GM12865 (cell line): ENCODE results near the gene NOM1.

Experiments used
- DNase-seq: peaks from one replicate; pipeline ENCODE4 v3.0.0; 2010; ENCODE audit warnings: low read depth
- H3K4me3 ChIP-seq: 2 replicates; pipeline ENCODE4 v1.5.1; 2011; ENCODE audit warnings: mild to moderate bottlenecking, low read depth, low read length, control low read depth
- CTCF ChIP-seq: IDR thresholded peaks from 2 replicates; pipeline ENCODE4 v1.5.1; 2011; ENCODE audit warnings: low read length, control low read depth, low read depth, inconsistent platforms; ENCODE audit not compliant: insufficient read depth; ENCODE audit errors: missing control alignments

The NOM1 gene

DNA sequence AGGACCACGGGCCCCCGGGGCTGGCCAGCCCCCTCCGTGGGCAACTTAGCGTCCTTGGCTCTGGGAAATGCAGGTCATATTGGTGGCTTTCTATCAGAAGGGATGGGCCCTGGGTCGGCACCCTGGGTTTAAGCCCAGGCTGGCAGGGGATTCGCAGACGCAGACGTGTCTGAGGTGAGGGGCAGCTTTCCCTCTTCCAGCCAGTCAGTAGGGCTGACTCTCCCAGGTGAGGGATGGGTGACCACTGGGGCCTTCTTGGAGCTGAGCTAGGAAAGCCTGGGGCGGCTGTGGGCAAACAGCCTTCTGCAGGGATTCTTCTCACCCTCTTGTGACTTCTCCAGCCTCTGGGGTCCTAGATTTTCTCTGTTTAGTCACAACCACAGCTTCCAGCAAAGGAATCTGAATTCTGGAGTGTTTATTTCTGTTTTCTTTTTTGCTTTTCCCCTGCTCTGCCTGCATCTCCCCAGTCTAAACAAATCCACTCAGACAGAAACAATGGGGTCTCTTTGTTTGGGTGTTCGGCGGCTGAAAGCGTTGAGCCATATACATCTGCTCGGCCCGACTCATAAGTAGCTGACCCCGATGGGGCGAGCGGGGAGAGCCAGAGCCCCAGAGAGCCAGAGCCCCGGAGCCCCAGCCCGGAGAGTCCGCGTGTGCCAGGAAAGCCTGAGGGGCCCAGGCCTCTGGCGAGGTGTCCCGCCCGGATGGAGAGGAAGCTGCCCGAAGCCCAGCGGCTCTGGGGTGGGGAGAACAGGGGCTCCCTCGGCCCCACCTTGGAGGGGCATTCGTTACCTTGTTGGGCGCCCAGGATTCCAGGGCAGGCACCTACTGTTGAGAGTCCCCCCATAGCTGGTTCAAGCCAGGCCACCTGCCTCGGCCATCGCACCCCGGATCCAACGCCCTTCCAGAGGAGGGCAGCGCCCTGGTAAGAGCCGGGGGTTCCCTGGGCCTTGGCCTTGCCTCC lies 59.0 kb downstream of the NOM1 start:
- DNase-seq, result no peak
- H3K4me3 ChIP-seq, result no peak overlapping the region
- no peak for TF ChIP-seq CTCF

DNA sequence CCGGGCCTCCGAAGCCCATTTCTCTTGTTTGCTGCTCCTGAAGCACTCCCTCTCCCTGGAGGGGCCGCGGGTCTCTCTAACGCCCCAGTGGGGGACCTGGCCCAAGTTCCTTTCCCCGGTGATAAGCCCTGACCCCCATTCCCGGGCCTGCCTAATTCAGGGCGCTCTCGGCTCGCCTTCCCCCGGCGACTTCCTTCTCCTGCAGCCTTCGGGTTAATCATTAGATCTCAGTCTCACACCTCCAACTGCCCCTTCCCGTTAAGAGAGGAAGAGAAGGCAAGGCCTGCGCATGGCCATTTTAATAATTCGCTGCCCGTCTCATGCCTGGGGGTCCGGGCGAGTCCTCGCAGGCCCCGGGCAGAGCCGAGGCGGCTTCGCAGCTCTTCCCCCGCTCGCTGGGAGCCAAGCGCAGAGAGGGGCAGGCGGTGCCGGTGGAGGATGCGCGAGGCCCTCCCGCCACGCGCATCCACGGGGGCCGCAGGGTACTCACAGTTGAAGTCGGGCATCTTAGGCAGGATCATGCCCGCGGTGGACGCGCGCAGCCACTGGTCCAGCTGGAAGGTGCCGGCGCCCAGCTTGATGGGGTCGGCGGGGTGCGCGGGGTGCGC lies 59.8 kb downstream of the NOM1 start:
- DNase-seq, result no peak
- H3K4me3 ChIP-seq, result peak overlapping the region; percentile 25
- TF ChIP-seq CTCF, result no peak

GRCh38 chr7:157009778-157010587 lies 60.5 kb downstream of the NOM1 start:
- peak overlapping the region; percentile 69 for H3K4me3 ChIP-seq
- no peak for TF ChIP-seq CTCF
- no peak for DNase-seq

GRCh38 chr7:157010588-157011332 lies 61.2 kb downstream of the NOM1 start, which contains the start of gene MNX1:
Gene MNX1 (minus strand): TSS chr7:157010663. CDS start chr7:157010350, 313 bp downstream.
- DNase-seq, result peak; percentile 90
- H3K4me3 ChIP-seq, result peak within 1 kb of the TSS; percentile 69

GRCh38 chr7:157011333-157012112 lies 62.0 kb downstream of the NOM1 start:
- H3K4me3 ChIP-seq, result peak overlapping the region; percentile 68
- DNase-seq, result no peak
- no peak for TF ChIP-seq CTCF

More at GRCh38 chr7:157010588-157011332, 61.2 kb downstream of the NOM1 start, which contains the start of gene MNX1:
- TF ChIP-seq CTCF, result no peak
